Right atrium auricular region (tissue), 2 donors: Measurements from ENCODE around the gene MRTFB. TPM values are rescaled to one million over a fixed set of nuclear protein-coding genes. Genes with fewer than 3 reads are reported as not detected.

Source experiments
- DNase-seq: peaks from one replicate; pipeline ENCODE4 v3.0.0-alpha.2; 2019; ENCODE audit warnings: low spot score
- H3K27ac ChIP-seq, 2 donors: fragments of 200-600 bp; sonication (generic); 1 replicate in 1 of 2; 2 replicates in 1 of 2; pipeline ENCODE4 v1.5.1; 2016 to 2019
- H3K27me3 ChIP-seq, 2 donors: fragments of 200-600 bp; sonication (generic); one replicate each; pipeline versions ENCODE4 v1.5.1 to v1.6.0; 2017 to 2019
- H3K36me3 ChIP-seq: fragments of 200-600 bp; sonication (generic); one replicate; pipeline ENCODE4 v1.5.1; 2016
- H3K4me1 ChIP-seq, 2 donors: fragments of 200-600 bp; sonication (generic); one replicate each; pipeline versions ENCODE4 v1.5.1 to v1.6.0; 2017 to 2019
- H3K4me3 ChIP-seq, 2 donors: fragments of 200-600 bp; sonication (generic); 1 replicate in 1 of 2; 2 replicates in 1 of 2; pipeline ENCODE4 v1.5.1; 2017 to 2019; ENCODE audit warnings: mild to moderate bottlenecking in 1 of 2, moderate library complexity in 1 of 2
- H3K9me3 ChIP-seq, 2 donors: fragments of 200-600 bp; sonication (generic); one replicate each; pipeline ENCODE4 v1.5.1; 2019
- total RNA-seq, 2 donors: library from RNA; depleted of rRNA; stranded (reverse); fragments of >200 nt; gene quantifications; one replicate each; pipeline ENCODE4 v1.1.0, GENCODE V29; 2016
- TF ChIP-seq, protein P1 (sequence below), 2 donors: fragments of 200-600 bp; sonication (generic); IDR thresholded peaks; one replicate each; pipeline ENCODE4 v1.5.1; 2019; ENCODE audit warnings: antibody characterized with exemption in 2 of 2

The MRTFB gene
- total RNA-seq, 2 donors from 2014 or later: 38.6 to 46.5 TPM

DNA sequence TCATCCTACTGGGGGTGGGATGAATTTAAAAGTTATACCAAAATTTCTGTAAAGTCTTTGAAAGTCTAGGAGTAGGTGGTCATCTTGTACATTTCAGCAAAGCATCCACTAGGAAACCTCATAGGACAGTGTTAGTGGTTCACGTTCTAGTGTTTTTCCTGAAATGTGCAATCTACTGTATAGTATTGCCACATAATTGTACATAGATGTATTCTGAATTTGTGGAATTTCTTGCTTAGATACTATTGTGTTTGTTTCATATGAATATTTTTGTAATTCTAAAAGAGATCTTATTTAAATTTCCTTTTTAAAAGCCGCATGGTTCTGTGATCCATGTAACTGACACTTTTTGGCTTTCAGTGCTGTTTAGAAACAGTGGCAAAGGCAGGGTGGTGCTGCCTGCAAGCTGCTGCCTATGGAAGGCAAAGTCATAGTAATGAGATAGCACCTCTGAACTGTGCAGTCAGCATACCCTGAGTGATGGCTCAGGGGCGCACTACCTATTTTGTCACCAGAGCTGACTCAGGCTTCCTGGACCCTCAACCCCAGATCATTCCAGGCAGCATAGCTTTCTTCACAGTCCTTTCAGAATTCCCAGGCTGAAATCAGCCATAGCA is 193.3 kb downstream of the MRTFB start:
- Histone ChIP-seq H3K36me3 (peaks cover 81% of the 10 kb centered on the region), H3K27me3 (no peaks in the 10 kb centered on the region), H3K9me3 (no peaks in the 10 kb centered on the region), H3K27ac (no peak overlapping the region), H3K4me1 (no peaks in the 10 kb centered on the region), H3K4me3 (no peak overlapping the region)
- TF ChIP-seq, protein P1, sequence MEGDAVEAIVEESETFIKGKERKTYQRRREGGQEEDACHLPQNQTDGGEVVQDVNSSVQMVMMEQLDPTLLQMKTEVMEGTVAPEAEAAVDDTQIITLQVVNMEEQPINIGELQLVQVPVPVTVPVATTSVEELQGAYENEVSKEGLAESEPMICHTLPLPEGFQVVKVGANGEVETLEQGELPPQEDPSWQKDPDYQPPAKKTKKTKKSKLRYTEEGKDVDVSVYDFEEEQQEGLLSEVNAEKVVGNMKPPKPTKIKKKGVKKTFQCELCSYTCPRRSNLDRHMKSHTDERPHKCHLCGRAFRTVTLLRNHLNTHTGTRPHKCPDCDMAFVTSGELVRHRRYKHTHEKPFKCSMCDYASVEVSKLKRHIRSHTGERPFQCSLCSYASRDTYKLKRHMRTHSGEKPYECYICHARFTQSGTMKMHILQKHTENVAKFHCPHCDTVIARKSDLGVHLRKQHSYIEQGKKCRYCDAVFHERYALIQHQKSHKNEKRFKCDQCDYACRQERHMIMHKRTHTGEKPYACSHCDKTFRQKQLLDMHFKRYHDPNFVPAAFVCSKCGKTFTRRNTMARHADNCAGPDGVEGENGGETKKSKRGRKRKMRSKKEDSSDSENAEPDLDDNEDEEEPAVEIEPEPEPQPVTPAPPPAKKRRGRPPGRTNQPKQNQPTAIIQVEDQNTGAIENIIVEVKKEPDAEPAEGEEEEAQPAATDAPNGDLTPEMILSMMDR (IDR thresholded peaks at IDR 0.05): no peak
- no peak for DNase-seq

DNA sequence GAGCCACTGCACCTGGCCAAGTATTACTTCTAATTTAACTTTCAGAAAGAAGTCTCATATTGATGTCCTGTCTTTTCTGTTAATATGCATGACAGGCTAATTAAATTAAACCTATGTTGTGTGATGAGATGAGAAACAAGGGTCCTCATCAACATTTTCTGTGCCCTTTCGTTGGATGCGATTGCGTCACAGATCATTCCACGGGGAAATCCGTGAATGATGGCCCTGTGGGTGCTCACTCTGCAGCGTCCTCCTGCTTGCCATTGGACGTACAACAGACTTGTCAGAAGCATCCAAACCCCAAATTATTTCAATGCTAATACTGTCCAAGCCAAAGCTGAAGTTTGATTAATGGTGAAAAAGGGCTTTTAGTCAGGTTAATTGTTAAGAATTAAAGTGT is 197.0 kb downstream of the MRTFB start:
- H3K4me3 ChIP-seq: no peak overlapping the region
- TF ChIP-seq, protein P1 (IDR thresholded peaks at IDR 0.05): no peak

GRCh38 chr16:14275934-14276333 is 204.8 kb downstream of the MRTFB start:
- Histone ChIP-seq H3K9me3 (no peaks in the 10 kb centered on the region), H3K36me3 (no peaks in the 10 kb centered on the region), H3K27me3 (no peaks in the 10 kb centered on the region), H3K4me3 (no peak overlapping the region), H3K27ac (no peak overlapping the region), H3K4me1 (no peaks in the 10 kb centered on the region)
- TF ChIP-seq, protein P1 (IDR thresholded peaks at IDR 0.05): no peak
- no peak for DNase-seq

More for the DNA sequence above, 197.0 kb downstream of the MRTFB start:
- Histone ChIP-seq H3K27me3 (no peaks in the 10 kb centered on the region), H3K9me3 (no peaks in the 10 kb centered on the region), H3K4me1 (no peaks in the 10 kb centered on the region), H3K36me3 (peaks cover 45% of the 10 kb centered on the region), H3K27ac (no peak overlapping the region)
- no peak for DNase-seq

DNA sequence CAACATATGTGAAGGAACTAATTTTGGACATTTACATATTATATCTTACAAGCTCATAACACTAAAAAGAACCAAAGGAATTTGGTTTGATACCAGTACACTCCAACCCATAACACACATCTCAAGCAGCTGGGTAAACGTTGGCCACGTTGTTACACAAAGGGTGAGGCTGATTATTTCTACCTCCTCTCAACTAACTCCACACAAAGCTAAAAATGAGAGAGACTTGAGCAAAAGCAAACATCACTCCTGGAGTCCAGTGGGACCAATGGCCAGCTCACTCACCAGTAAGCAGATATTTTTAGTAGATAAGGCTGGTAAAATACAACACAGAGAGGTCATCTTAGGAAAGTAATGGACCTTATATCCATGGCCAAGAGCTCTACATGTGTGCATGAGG is 207.6 kb downstream of the MRTFB start:
- Histone ChIP-seq H3K4me3 (no peak overlapping the region), H3K27ac (no peak overlapping the region), H3K27me3 (no peaks in the 10 kb centered on the region), H3K36me3 (no peaks in the 10 kb centered on the region), H3K9me3 (no peaks in the 10 kb centered on the region), H3K4me1 (no peaks in the 10 kb centered on the region)
- TF ChIP-seq, protein P1 (IDR thresholded peaks at IDR 0.05): no peak
- DNase-seq: no peak

GRCh38 chr16:14280541-14280940 is 209.4 kb downstream of the MRTFB start:
- TF ChIP-seq, protein P1 (IDR thresholded peaks at IDR 0.05): no peak
- H3K4me3 ChIP-seq: no peak overlapping the region
- no peak for DNase-seq
- no peaks in the 10 kb centered on the region for H3K9me3 ChIP-seq
- no peaks in the 10 kb centered on the region for H3K27me3 ChIP-seq
- no peaks in the 10 kb centered on the region for H3K4me1 ChIP-seq
- H3K27ac ChIP-seq: no peak overlapping the region
- no peaks in the 10 kb centered on the region for H3K36me3 ChIP-seq

DNA sequence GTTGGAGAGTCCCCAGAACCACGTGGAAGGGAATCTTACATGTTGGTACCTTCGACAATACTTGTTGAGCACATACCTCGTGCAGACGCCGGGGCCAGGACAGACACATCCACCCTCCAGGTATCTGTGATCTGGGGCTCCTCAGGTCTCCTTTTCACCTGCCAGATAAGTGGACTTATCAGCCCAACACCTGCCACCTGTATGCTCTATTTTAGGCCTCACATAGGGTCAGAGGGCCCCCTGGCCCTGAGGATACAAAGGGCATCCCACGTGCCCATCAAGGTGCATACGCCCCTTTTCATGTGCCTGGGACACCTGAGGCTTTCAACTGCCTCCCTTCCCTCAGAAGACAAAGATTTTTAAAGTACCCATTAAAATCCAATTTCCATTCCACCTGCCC is 212.7 kb downstream of the MRTFB start:
- H3K36me3 ChIP-seq: no peaks in the 10 kb centered on the region
- peaks cover 0 to 10% of the 10 kb centered on the region in 2 donors for H3K4me1 ChIP-seq
- H3K27ac ChIP-seq: no peak overlapping the region
- no peak overlapping the region for H3K4me3 ChIP-seq
- H3K9me3 ChIP-seq: peaks cover 0 to 1% of the 10 kb centered on the region in 2 donors
- TF ChIP-seq, protein P1 (IDR thresholded peaks at IDR 0.05): no peak
- no peaks in the 10 kb centered on the region for H3K27me3 ChIP-seq
- DNase-seq: no peak
